NCI-H2196 treated with DMSO at 0.1 percent for 48 hours (cell line): ENCODE data around the gene GTF2H3.
A peak's percentile ranks its signal among the peaks of the same experiment; 100 is the strongest.

ENCODE experiments used
- DNase-seq: peaks from one replicate; lab custom pipeline; 2025; ENCODE audit not compliant: unreplicated experiment; lab: John Stamatoyannopoulos, UW

Gene GTF2H3

DNA sequence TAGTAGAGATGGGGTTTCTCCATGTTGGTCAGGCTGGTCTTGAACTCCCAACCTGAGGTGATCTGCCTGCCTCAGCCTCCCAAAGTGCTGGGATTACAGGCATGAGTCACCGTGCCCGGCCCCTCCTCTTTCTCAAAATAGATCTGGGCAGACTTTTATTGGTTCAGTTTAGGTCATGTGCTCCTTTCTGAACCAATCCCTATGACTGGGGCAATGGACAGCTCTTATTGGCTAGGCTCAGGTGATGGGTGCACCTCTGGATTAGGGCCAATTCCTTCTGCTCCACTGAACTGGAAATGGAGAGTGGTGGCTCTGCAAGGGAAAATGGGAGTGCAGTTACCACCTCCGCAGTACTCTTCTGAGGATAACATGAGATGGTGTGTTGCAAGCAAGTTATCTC, 72.3 kb downstream of the GTF2H3 start:
- peak; percentile 27 for DNase-seq

DNA sequence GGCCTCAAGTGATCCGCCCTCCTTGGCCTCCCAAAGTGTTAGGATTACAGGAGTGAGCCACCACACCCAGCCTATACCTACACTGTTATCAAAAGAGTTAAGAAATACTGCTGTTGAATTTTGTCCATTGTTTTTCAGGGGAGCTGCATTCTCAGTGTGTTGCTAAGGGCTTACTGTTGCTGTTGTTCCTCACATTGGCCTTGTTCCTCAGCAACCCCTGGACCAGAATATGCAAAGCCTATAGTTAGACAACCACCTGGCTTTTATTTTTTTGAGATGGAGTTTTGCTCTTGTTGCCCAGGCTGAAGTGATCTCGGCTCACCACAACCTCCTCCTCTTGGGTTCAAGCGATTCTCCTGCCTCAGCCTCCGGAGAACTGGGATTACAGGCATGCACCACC, 73.8 kb downstream of the GTF2H3 start:
- DNase-seq = no peak
